CD4-positive, alpha-beta T cell (primary cell): Measurements from ENCODE around the gene HMBS. TPM values are rescaled to one million over a fixed set of nuclear protein-coding genes. Genes with fewer than 3 reads are reported as not detected.

ENCODE experiments used
- ATAC-seq: fragments of 200-7000 bp; cut with Tn5 transposase; one replicate; pipeline ENCODE4 v1.10.0; 2022; ENCODE audit warnings: mild to moderate bottlenecking; ENCODE audit not compliant: poor library complexity
- CTCF ChIA-PET: fragments of 350-600 bp; sonication (Branson Sonifier 250); formaldehyde crosslinking; loops from one replicate; lab custom pipeline; 2021; ENCODE audit warnings: antibody characterized with exemption, inconsistent platforms; lab: Charles Lee
- POLR2A ChIA-PET: fragments of 350-600 bp; sonication (Branson Sonifier 250); formaldehyde crosslinking; loops from one replicate; lab custom pipeline; 2021; ENCODE audit warnings: antibody characterized with exemption, inconsistent platforms; lab: Charles Lee
- DNase-seq, 14 experiments: peaks; one replicate each; pipeline ENCODE4 v3.0.0-alpha.2; 2013 to 2020; ENCODE audit warnings: mixed read lengths in 2 of 14
- H3K27ac ChIP-seq, 2 donors: one replicate each; pipeline versions ENCODE4 v1.5.1 to v1.7.0; 2013; ENCODE audit warnings: low read length in 2 of 2, low read depth in 1 of 2, mild to moderate bottlenecking in 1 of 2
- H3K27me3 ChIP-seq, 2 experiments: 1 replicate in 1 of 2; 2 replicates in 1 of 2; pipeline versions ENCODE4 v1.6.1 to v1.7.0; 2013; ENCODE audit warnings: low read length in 2 of 2, control low read depth in 1 of 2, mild to moderate bottlenecking in 1 of 2, moderate library complexity in 1 of 2; ENCODE audit not compliant: insufficient read depth in 2 of 2, control insufficient read depth in 1 of 2
- H3K36me3 ChIP-seq: one replicate; pipeline ENCODE4 v1.6.1; 2013; ENCODE audit warnings: low read length, control low read depth; ENCODE audit not compliant: insufficient read depth
- H3K4me1 ChIP-seq: one replicate; pipeline ENCODE4 v1.6.1; 2013; ENCODE audit warnings: low read length, control low read depth; ENCODE audit not compliant: insufficient read depth
- H3K4me3 ChIP-seq: one replicate; pipeline ENCODE4 v1.5.1; 2013; ENCODE audit warnings: mild to moderate bottlenecking, low read length, moderate library complexity
- H3K9me3 ChIP-seq, 2 experiments: 1 replicate in 1 of 2; 2 replicates in 1 of 2; pipeline versions ENCODE4 v1.6.1 to v1.7.0; 2013; ENCODE audit warnings: low read length in 2 of 2, mild to moderate bottlenecking in 2 of 2, control low read depth in 1 of 2, moderate library complexity in 1 of 2; ENCODE audit not compliant: control insufficient read depth in 1 of 2, insufficient read depth in 1 of 2
- H3K27ac Mint-ChIP-seq: one replicate; pipeline ENCODE4 v1.8.0; 2020; ENCODE audit warnings: mixed read lengths
- H3K27me3 Mint-ChIP-seq: one replicate; pipeline ENCODE4 v1.8.0; 2021; ENCODE audit warnings: mixed read lengths
- H3K36me3 Mint-ChIP-seq: one replicate; pipeline ENCODE4 v1.8.0; 2021; ENCODE audit warnings: low read depth, mixed read lengths
- H3K4me1 Mint-ChIP-seq: one replicate; pipeline ENCODE4 v1.8.0; 2021; ENCODE audit warnings: low read depth, mixed read lengths
- H3K4me3 Mint-ChIP-seq: one replicate; pipeline ENCODE4 v1.8.0; 2020; ENCODE audit warnings: mild to moderate bottlenecking, mixed read lengths
- H3K9me3 Mint-ChIP-seq: one replicate; pipeline ENCODE4 v1.8.0; 2020; ENCODE audit warnings: mixed read lengths
- CTCF ChIP-seq: fragments of 200-600 bp; IDR thresholded peaks from one replicate; pipeline ENCODE4 v1.8.0; 2022; ENCODE audit warnings: antibody characterized with exemption, mild to moderate bottlenecking
- intact Hi-C, 2 experiments: fragments of 100-400 bp; cut with DNase I in 1 of 2; cut with micrococcal nuclease in 1 of 2; formaldehyde crosslinking; loops; one replicate each; pipeline versions ENCODE4 v1.15.1 to v1.9.0; 2023 to 2025; cut with DNase I, micrococcal nuclease
- total RNA-seq, 174 experiments: library from RNA in 2 of 174; stranded (reverse) in 2 of 174; gene quantifications; one replicate each; pipeline ENCODE4 v1.2.3 and lab custom pipeline; 2021 to 2026

Gene HMBS
- total RNA-seq, 2 experiments from 2014 or later: 3.4 to 4.1 TPM

GRCh38 chr11:119041821-119042514, 42.7 kb upstream of the HMBS start:
- H3K27me3 Mint-ChIP-seq: no peaks in the 10 kb centered on the region
- no peak overlapping the region for H3K4me3 Mint-ChIP-seq
- POLR2A ChIA-PET: interaction anchor here (0.6 to 1.1 kb wide), 4 partner anchors 20 to 92 kb away, joined by 3 to 4 read pairs (median 3); partner anchors contain the start of genes RPS25 and TRAPPC4

GRCh38 chr11:119042927-119043326, 41.8 kb upstream of the HMBS start:
- H3K4me3 ChIP-seq: no peak overlapping the region
- Mint-ChIP-seq H3K4me3 (no peak overlapping the region), H3K9me3 (no peaks in the 10 kb centered on the region), H3K4me1 (no peaks in the 10 kb centered on the region), H3K27ac (no peak overlapping the region), H3K36me3 (peaks cover 32% of the 10 kb centered on the region), H3K27me3 (no peaks in the 10 kb centered on the region)
- no peak for ATAC-seq
- TF ChIP-seq CTCF: no peak
- ChIA-PET CTCF (no interaction called here), POLR2A (interaction anchor here (0.6 to 1.1 kb wide), 4 partner anchors 20 to 91 kb away, joined by 3 to 4 read pairs (median 3); partner anchors contain the start of genes RPS25 and TRAPPC4)
- DNase-seq: no peak
- intact Hi-C loops: no loop called here
- no peak overlapping the region for H3K27ac ChIP-seq
- no peaks in the 10 kb centered on the region for H3K4me1 ChIP-seq
- peaks cover 30% of the 10 kb centered on the region for H3K36me3 ChIP-seq
- no peaks in the 10 kb centered on the region for H3K27me3 ChIP-seq
- H3K9me3 ChIP-seq: no peaks in the 10 kb centered on the region

More at GRCh38 chr11:119041821-119042514, 42.7 kb upstream of the HMBS start:
- Histone ChIP-seq H3K36me3 (peaks cover 21% of the 10 kb centered on the region), H3K27ac (no peak overlapping the region), H3K4me1 (no peaks in the 10 kb centered on the region), H3K27me3 (no peaks in the 10 kb centered on the region), H3K9me3 (no peaks in the 10 kb centered on the region), H3K4me3 (no peak overlapping the region)
- CTCF ChIA-PET: interaction anchor here (0.7 kb wide), 1 partner anchor 17 kb away, joined by 5 read pairs; no protein-coding TSS in a partner anchor
- ATAC-seq (no peak), DNase-seq (no peak)
- Mint-ChIP-seq H3K4me1 (no peaks in the 10 kb centered on the region), H3K9me3 (no peaks in the 10 kb centered on the region), H3K36me3 (peaks cover 24% of the 10 kb centered on the region), H3K27ac (no peak overlapping the region)
- intact Hi-C loops: no loop called here
- TF ChIP-seq CTCF: no peak

DNA sequence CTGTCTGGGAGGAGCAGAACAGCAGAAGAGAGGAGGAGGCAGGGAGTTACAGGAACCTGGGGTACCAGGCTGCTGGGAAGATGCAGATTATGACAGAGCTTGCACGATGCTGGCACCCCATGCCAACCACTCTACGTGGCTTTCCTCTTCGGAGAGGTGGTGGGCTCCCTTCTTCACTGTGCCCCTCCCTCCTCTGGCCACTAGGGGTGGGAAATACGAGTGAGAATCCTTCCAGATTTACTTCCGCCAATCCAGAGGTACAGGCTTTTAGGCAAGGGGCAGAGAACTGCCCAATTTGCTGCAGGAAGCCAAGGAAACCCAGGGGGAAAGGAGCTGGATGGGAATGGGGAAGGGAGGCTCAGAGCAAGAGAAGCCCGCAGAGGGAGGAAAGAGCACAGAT, 40.0 kb upstream of the HMBS start:
- TF ChIP-seq CTCF: no peak
- CTCF ChIA-PET: no interaction called here
- no peaks in the 10 kb centered on the region for H3K9me3 Mint-ChIP-seq
- no peaks in the 10 kb centered on the region for H3K27me3 Mint-ChIP-seq
- no peak overlapping the region for H3K27ac Mint-ChIP-seq
- H3K27me3 ChIP-seq: no peaks in the 10 kb centered on the region
- H3K36me3 Mint-ChIP-seq: peaks cover 48% of the 10 kb centered on the region
- DNase-seq (no peak), ATAC-seq (no peak)
- peaks cover 3% of the 10 kb centered on the region for H3K4me1 Mint-ChIP-seq
- POLR2A ChIA-PET: no interaction called here
- no peak overlapping the region for H3K4me3 ChIP-seq
- H3K27ac ChIP-seq: no peak overlapping the region
- H3K4me1 ChIP-seq: no peaks in the 10 kb centered on the region
- H3K4me3 Mint-ChIP-seq: no peak overlapping the region
- H3K9me3 ChIP-seq: no peaks in the 10 kb centered on the region
- peaks cover 48% of the 10 kb centered on the region for H3K36me3 ChIP-seq
- intact Hi-C loops: no loop called here
